NCI-H2196 treated with DMSO at 0.1 percent for 48 hours (cell line): Measurements from ENCODE around the gene ARHGEF7.
"Not testable (repeated sequence)": the region's sequence is repeated elsewhere in the genome, so short reads cannot be mapped to it uniquely, and the experiment has no call there.

ENCODE experiments used
- DNase-seq: peaks from one replicate; lab custom pipeline; 2025; ENCODE audit not compliant: unreplicated experiment; lab: John Stamatoyannopoulos, UW

The ARHGEF7 gene

GRCh38 chr13:111249637-111250360, 134.7 kb downstream of the ARHGEF7 start:
- DNase-seq: no peak

DNA sequence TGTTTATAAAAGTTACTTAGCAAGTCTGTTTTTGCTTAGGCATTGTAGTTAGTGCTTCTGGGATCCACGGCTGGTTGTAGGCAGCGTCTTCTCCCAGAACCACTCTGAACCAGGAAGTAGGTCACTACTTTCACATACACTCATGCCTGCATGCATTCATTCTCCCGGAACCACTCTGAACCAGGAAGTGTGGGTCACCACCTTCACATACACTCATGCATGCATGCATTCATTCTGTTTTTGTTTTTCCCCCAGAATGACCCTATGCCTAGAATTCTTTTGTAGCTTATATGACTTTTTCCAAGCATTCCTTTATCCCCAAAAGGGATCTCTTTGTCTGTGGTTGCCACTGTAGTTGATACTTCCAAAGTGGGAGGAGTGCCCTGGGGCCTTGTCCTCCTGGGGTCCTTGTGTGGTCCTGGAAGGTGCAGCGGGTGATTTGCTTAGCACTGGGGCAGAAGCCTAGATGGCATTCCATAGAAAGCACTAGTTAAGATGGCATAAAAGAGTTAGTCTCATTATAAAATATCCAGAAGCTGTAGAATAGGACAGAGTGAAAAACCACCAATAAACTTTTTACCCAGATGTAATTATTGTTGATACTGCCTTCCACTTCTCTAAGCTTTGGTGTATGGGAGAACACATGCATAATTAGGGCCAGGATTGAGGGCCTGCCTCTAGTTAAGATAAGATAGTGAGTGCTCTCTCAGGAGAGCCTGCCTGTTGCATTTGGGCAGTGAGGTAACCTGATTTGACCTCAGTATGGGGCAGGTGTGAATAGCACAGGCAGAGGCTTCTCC, 136.7 kb downstream of the ARHGEF7 start:
- no peak for DNase-seq

DNA sequence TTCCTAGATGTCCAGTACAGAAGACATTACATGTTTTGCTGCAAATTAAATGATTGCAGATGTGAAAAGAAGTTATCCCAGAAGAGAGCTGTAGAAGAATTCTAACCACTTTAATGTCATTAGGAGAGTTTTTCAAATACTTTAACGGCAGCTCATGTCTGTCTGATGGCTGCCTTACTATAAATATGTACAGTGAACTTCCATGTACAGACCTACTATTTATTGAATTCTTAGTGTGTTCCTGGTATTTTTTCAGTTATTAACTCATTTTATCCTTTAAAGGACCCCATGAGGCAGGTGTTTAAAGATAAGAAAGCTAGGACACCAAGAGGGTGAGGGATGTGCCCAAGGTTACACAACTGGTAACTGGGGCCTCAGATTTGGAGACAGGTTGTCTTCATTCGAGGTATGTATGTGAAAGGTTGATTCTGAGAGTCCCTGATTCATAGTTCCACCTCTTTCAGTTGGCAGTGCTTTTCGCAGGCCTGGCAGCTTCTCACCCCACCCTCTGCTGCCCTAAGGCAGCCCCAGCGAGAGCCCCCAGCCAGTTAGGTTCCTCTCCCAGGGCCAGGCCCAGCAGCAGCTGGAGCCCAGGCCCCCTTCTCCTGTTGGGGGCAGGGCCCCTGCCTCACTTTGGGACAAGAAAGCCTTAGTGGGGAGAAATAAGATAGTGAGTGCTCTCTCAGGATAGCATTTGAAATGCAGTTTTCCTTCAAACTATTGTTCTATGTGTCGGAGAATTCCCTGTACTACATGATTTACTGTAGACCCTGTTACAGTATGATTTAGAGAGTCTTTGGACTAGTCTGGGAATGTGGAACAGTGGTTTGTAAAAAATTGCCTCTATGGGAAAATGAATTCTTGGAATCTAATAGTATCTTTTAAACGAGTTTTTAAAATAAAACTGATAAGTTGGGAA, 137.6 kb downstream of the ARHGEF7 start:
- DNase-seq: no peak

GRCh38 chr13:111253365-111253872, 138.3 kb downstream of the ARHGEF7 start:
- DNase-seq: no peak

DNA sequence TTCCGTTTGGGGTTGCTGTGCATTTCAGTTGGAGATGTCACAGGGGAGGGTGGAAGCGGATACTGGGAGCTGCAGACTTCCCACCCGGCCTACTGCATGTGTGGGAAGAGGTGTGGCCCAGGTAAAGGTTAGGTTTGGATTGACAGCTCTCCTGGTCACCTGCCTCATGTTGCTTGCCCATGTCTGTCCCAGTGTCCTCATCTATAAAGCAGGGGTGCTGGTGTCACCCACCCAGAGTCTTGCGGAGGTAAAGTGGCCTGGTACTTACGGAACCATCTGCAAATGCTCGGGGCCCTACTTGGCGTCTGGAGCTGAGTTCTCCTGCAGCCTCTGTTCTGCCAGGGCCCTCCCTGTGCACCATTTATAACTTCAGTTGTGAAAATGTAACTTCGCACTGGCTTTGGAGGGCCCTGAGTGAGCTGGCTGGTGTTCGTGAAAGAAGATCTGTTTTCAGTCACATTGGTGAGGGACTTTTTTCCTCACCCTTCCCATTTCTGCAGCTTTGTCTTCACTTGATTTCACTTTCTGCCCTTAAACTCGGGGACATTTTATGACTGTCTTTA, 140.2 kb downstream of the ARHGEF7 start:
- DNase-seq: no peak

- no peak for DNase-seq
Measured at GRCh38 chr13:111256458-111256857, 141.3 kb downstream of the ARHGEF7 start.

DNA sequence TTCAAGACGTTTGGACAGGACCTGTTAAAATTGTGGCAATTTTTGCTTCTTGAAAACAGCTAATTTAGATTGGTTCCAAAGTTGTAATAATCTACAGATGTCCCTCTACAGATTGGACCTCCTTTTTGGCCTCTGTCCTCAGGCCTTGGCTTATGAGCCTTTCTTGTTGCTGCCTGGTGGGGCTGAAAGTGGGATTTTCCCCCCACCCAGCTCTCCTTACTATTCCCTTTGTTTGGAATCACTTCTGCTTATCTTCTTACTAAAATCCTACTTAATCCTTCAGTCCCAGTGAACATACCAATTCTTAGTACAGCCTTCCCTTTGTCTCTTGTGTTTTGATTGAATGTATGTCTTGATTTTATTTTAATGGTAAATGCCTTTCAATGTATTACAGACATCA, 141.8 kb downstream of the ARHGEF7 start:
- DNase-seq: no peak

DNA sequence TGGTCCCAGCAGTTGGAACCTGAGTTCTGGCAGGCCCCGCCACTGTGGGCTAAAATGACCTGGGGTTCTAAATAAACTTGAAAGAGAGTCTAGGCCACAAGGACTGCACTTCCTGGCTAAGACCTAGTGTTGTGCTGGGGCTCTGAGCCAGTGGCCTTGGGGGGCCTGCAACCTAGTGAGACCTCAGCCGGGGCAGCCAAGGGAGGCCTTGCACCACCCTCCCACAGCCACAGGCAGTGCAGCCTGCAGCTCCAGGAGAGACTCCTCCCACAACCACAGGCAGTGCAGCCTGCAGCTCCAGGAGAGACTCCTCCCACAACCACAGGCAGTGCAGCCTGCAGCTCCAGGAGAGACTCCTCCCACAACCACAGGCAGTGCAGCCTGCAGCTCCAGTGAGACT, 142.8 kb downstream of the ARHGEF7 start:
- not testable (repeated sequence) for DNase-seq

- no peak for DNase-seq
Measured at GRCh38 chr13:111258637-111259036, 143.5 kb downstream of the ARHGEF7 start.

GRCh38 chr13:111259058-111259457, 143.9 kb downstream of the ARHGEF7 start:
- DNase-seq: no peak

GRCh38 chr13:111261326-111261725, 146.2 kb downstream of the ARHGEF7 start:
- DNase-seq: no peak

GRCh38 chr13:111262281-111262680, 147.2 kb downstream of the ARHGEF7 start:
- DNase-seq: no peak

GRCh38 chr13:111262715-111263114, 147.6 kb downstream of the ARHGEF7 start:
- no peak for DNase-seq

- no peak for DNase-seq
Measured at GRCh38 chr13:111263566-111263965, 148.5 kb downstream of the ARHGEF7 start.

DNA sequence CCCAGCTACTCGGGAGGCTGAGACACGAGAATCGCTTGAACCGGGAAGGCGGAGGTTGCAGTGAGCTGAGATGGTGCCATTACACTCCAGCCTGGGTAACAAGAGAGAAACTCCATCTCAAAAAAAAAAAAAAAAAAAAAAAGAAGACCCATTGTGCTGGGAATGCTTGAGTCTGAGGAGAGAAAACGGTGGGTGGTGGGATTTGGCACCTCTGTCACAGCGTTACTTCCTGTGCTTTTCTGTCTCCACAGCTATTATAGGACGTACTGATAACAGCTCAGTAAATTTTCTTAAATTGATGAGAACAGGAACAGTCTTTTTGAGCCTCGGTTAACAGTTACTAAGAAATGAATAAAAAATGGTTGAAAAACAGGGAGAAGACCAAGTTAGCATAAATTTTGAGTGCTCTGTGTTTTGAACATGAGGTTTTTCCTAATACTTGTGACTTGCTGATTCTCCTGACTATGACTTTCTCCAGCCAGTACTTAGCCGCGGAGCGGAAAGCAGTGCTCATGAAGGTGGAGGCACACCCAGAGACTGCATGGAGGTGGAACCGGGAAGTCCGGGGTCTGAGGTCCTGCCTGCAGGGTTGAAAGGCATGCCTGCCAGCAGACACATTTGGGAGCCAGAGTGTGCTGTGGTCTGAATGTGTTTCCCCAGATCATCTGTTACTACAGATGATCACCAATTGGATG, 150.0 kb downstream of the ARHGEF7 start:
- DNase-seq: no peak

DNA sequence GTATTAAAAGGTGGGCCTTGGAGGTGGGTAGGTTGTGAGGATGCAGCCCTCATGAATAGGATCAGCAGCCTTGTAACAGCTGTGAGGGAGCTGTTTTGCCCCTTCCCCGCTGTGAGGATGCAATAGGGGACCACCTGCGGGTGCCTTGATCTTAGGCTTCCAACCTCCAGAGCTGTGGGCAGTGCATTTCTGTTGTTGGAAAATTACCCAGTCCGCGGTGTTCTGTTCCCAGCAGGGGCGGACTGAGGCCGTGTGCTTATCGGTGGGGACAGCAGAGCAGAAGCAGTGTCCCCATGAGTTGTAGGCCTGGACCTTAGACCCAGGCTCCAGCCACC, 150.6 kb downstream of the ARHGEF7 start:
- DNase-seq: no peak

GRCh38 chr13:111267205-111267604, 152.1 kb downstream of the ARHGEF7 start:
- DNase-seq: no peak

GRCh38 chr13:111267784-111268183, 152.7 kb downstream of the ARHGEF7 start:
- DNase-seq: no peak

DNA sequence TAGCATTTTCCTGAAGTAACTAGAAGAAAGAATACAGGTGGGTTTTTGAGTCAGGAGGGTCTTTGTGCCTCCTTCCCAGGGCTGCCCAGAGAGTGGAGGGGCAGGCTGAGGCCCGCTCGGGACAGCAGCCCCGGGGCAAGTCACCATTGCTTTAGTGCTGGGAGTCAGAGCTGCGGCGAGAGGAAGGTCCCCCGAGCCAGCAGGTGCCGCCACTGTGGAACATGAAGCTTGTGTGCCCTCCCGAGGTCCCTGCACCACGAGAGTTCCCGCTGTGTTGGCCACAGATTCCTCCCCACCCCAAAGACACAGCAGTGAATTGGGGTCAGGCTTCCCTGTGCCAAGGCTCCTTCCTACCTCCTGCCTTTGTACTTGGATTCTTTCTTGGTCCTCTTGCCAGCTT, 154.4 kb downstream of the ARHGEF7 start:
- DNase-seq: no peak

GRCh38 chr13:111270126-111270525, 155.0 kb downstream of the ARHGEF7 start:
- no peak for DNase-seq
